Measurements from ENCODE around the gene UPK3BL1. TPM values are rescaled to one million over a fixed set of nuclear protein-coding genes. Genes with fewer than 3 reads are reported as not detected.
"Not testable (repeated sequence)": the region's sequence is repeated elsewhere in the genome, so short reads cannot be mapped to it uniquely, and the experiment has no call there.

The UPK3BL1 gene
- total RNA-seq, 2 donors from 2014 or later = 13.3 to 58.8 TPM

DNA sequence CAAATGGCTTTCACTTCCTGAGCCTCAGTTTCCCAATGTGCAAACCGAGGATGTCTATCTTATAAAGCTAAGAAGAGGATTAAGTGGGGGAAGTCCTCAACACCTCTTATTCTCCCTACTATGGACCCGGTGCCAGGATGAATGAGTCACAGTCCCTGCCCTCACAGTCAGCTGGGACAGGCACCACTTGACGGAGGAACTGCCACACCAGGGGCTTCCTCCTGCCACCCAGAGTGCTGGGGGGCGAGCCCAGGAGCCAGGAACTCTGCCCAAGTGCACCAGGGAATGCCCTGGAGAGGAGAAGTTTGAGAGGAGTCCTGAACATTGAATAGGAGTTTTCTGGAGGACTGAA is 28.3 kb downstream of the UPK3BL1 start:
- not testable (repeated sequence) for H3K27me3 Mint-ChIP-seq (ENCODE audit: low read depth); H3K27ac Mint-ChIP-seq; ATAC-seq (replicated peaks in 1 of 2); H3K9me3 Mint-ChIP-seq; H3K4me3 Mint-ChIP-seq; DNase-seq; H3K4me1 Mint-ChIP-seq (ENCODE audit: low read depth); H3K36me3 Mint-ChIP-seq (ENCODE audit: insufficient read depth in 2 of 2)

DNA sequence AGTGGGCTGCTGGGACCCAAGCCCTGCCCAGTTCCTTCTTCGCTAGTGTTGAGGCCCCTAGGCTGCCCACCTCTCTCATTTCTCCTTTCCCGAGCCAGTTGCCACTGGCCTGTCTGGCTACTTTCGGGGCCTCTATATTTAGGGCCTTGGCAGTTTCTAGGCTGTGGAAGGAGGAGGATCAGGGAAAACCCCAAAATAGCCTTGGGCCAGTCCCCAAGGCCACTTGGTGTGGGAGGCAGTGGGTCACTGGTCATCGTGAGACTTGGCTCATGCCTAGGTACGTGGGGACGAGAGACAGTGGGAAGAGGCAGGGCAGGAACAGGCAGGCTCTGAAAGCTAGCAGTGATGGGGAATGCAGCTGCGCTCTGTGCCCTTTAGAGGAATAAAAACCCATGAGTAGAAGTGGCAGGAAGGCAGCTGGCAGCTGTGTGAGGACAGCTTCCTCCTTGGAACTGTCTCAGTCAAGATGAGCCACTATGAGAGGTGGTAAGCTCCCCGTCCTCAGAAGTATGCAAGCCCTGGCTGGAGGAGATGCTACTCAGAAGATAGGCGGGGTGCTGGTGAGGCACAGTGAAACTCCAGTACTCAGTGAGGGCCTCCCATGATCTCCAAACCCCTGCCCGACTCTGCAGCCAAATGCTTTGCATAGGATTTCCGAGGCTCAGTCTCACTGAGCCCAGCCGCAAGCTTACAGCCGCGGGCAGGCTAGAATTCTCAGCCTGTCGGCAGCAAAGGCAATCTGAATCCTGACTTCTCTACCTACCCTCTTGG is 28.8 kb downstream of the UPK3BL1 start:
- not testable (repeated sequence) for H3K9me3 Mint-ChIP-seq; H3K4me1 Mint-ChIP-seq (ENCODE audit: low read depth); H3K36me3 Mint-ChIP-seq (ENCODE audit: insufficient read depth in 2 of 2); DNase-seq; ATAC-seq (replicated peaks in 1 of 2); H3K27me3 Mint-ChIP-seq (ENCODE audit: low read depth); H3K27ac Mint-ChIP-seq; H3K4me3 Mint-ChIP-seq

DNA sequence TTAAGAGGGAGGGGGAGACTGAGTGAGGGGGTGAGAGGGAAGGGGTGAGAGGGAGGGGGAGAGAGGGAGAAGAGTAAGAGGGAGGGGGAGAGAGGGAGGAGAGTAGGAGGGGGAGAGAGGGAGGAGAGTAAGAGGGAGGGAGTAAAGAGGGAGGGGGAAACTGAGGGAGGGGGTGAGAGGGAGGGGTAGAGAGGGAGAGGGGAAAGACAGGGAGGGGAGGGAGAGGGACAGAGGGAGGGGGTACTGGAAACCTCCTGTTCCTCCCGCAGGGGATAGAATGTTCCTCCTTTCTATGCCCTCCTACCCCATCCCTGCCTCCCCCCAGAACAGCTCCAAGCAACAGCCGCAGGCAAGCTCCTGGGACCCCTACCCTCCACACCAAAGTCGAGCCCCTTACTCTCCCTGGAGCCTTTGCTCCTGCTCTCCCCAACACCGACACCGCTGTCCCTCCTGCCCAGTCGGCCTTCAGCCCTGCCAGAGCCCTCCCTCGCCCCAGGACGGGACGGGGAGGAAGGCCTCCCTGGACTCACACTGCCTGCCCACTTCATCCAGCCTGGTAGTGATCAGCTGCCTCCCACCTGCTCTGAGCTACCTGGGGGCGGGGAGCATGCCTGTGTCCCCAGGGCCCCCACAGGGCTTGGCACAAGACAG is 30.8 kb downstream of the UPK3BL1 start:
- H3K9me3 Mint-ChIP-seq; H3K4me3 Mint-ChIP-seq; H3K27me3 Mint-ChIP-seq (ENCODE audit: low read depth); H3K27ac Mint-ChIP-seq; H3K36me3 Mint-ChIP-seq (ENCODE audit: insufficient read depth in 2 of 2); DNase-seq; H3K4me1 Mint-ChIP-seq (ENCODE audit: low read depth); ATAC-seq (replicated peaks in 1 of 2): not testable (repeated sequence)

DNA sequence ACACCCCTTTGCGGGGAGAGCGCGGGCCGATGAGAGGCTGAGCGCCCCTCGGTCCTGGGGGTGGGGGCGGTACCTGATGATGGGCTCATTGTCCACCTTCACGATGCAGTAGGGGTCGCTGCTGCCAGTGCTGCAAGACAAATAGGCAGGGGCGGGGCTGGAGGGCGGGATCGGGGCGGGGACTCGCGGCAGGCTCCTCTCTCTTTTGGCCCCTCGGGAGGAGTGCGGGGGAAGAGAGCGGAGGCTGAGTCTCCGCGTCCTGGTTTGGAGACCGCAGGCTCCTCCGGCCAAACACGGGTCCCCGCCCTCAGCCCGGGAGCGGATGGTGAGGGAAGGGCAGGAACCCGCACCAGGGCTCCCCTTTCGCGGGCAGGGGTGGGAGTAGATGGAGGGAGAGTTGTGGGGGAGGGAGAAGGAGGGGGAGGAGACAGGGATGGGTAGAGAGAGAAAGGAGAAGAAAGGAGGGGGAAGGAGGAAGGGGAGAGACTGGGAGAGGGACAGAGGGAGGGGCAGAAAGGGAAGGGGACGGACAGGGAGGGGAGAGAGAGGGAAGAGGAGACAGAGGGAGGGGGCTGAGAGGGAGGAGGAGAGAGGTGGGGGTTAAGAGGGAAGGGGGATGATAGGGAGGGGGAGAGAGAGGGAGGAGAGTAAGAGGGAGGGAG is 31.4 kb downstream of the UPK3BL1 start:
- not testable (repeated sequence) for H3K27me3 Mint-ChIP-seq (ENCODE audit: low read depth); H3K4me1 Mint-ChIP-seq (ENCODE audit: low read depth); H3K9me3 Mint-ChIP-seq; H3K36me3 Mint-ChIP-seq (ENCODE audit: insufficient read depth in 2 of 2); H3K4me3 Mint-ChIP-seq; H3K27ac Mint-ChIP-seq; DNase-seq
- ATAC-seq (replicated peaks in 1 of 2) = peak; percentile 76 to 78

DNA sequence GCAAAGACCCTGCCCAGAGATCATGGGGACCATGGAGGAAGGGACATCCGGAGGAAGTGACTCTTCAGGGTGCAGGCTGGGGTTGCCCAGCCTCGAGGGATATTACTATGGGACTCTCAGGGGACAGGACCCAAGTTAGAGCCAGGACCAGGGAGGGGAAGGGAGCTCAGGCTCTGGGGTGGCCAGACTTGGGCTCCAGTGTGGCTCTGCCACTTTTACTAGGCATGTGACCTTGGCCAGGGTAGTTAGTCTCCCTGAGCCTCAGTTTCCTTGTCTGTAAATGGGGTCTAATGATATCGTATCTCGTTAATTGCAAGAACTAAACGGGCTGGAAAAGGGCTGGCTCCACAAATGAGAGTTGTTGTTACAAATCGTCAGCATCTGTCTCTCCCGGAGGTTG is 32.1 kb downstream of the UPK3BL1 start:
- not testable (repeated sequence) for ATAC-seq (replicated peaks in 1 of 2); H3K27me3 Mint-ChIP-seq (ENCODE audit: low read depth); H3K27ac Mint-ChIP-seq; H3K9me3 Mint-ChIP-seq; H3K4me3 Mint-ChIP-seq; H3K4me1 Mint-ChIP-seq (ENCODE audit: low read depth); H3K36me3 Mint-ChIP-seq (ENCODE audit: insufficient read depth in 2 of 2); DNase-seq

DNA sequence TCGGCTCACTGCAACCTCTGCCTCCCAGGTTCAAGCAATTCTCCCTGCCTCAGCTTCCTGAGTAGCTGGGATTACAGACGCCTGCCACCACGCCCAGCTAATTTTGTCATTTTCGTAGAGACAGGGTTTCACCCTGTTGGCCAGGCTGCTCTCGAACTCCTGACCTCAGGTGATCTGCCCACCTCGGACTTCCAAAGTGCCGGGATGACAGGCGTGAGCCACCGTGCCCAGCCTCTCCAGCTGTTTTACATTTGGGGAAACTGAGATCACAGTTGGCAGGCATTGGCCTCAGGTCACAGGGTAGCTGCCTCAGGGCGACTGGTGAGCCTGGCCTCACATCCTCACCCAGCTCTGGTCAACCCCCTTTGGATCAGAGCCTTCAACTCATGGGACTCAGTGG is 32.9 kb downstream of the UPK3BL1 start:
- H3K36me3 Mint-ChIP-seq (ENCODE audit: insufficient read depth in 2 of 2); H3K27ac Mint-ChIP-seq; H3K4me3 Mint-ChIP-seq; ATAC-seq (replicated peaks in 1 of 2); H3K27me3 Mint-ChIP-seq (ENCODE audit: low read depth); H3K9me3 Mint-ChIP-seq; H3K4me1 Mint-ChIP-seq (ENCODE audit: low read depth); DNase-seq: not testable (repeated sequence)

GRCh38 chr7:102606848-102607247 is 35.7 kb downstream of the UPK3BL1 start:
- H3K4me1 Mint-ChIP-seq (ENCODE audit: low read depth) = not testable (repeated sequence)

GRCh38 chr7:102604431-102605145 is 38.0 kb downstream of the UPK3BL1 start:
- H3K27me3 Mint-ChIP-seq (ENCODE audit: low read depth); H3K27ac Mint-ChIP-seq; H3K4me3 Mint-ChIP-seq; ATAC-seq (replicated peaks in 1 of 2); H3K9me3 Mint-ChIP-seq; H3K36me3 Mint-ChIP-seq (ENCODE audit: insufficient read depth in 2 of 2); DNase-seq; H3K4me1 Mint-ChIP-seq (ENCODE audit: low read depth): not testable (repeated sequence)

More at GRCh38 chr7:102606848-102607247, 35.7 kb downstream of the UPK3BL1 start:
- not testable (repeated sequence) for H3K4me3 Mint-ChIP-seq; H3K9me3 Mint-ChIP-seq; H3K27me3 Mint-ChIP-seq (ENCODE audit: low read depth); ATAC-seq (replicated peaks in 1 of 2); H3K36me3 Mint-ChIP-seq (ENCODE audit: insufficient read depth in 2 of 2); H3K27ac Mint-ChIP-seq; DNase-seq

- H3K9me3 Mint-ChIP-seq; H3K4me3 Mint-ChIP-seq; H3K36me3 Mint-ChIP-seq (ENCODE audit: insufficient read depth in 2 of 2); H3K27me3 Mint-ChIP-seq (ENCODE audit: low read depth); H3K4me1 Mint-ChIP-seq (ENCODE audit: low read depth); H3K27ac Mint-ChIP-seq; DNase-seq: not testable (repeated sequence)
- peak in 1 of 2 donors; percentile 23 for ATAC-seq (replicated peaks in 1 of 2)
These were observed 40.3 kb downstream of the UPK3BL1 start for GRCh38 chr7:102602317-102602716.

GRCh38 chr7:102599699-102600098 is 42.9 kb downstream of the UPK3BL1 start:
- ATAC-seq (replicated peaks in 1 of 2); DNase-seq; H3K4me1 Mint-ChIP-seq (ENCODE audit: low read depth): not testable (repeated sequence)

DNA sequence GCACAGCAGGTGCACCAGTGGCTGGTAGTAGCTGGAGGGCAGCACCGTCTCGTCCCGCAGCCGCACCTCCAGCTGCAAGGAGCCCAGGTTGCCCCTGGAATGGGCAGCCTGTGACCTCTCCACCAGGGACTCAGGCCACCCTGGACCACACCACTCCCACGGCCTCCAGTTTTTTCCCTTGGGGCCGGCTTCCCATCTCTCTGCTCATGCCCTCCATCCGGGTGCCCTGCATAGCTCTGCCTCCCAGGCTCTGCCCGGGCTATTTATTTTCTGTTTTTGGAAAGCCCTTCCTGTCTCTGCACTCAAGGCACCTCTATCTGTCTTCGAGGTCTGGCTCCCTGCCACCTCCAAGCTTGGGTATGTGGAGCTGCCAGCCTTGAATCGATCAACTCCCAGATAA is 46.6 kb downstream of the UPK3BL1 start:
- H3K27me3 Mint-ChIP-seq (ENCODE audit: low read depth); DNase-seq; H3K4me3 Mint-ChIP-seq: not testable (repeated sequence)

More at GRCh38 chr7:102599699-102600098, 42.9 kb downstream of the UPK3BL1 start:
- not testable (repeated sequence) for H3K9me3 Mint-ChIP-seq; H3K27ac Mint-ChIP-seq; H3K36me3 Mint-ChIP-seq (ENCODE audit: insufficient read depth in 2 of 2); H3K27me3 Mint-ChIP-seq (ENCODE audit: low read depth); H3K4me3 Mint-ChIP-seq

GRCh38 chr7:102593637-102594334 is 48.8 kb downstream of the UPK3BL1 start:
- not testable (repeated sequence) for H3K9me3 Mint-ChIP-seq; DNase-seq; H3K27ac Mint-ChIP-seq; H3K4me1 Mint-ChIP-seq (ENCODE audit: low read depth); H3K36me3 Mint-ChIP-seq (ENCODE audit: insufficient read depth in 2 of 2); H3K27me3 Mint-ChIP-seq (ENCODE audit: low read depth); H3K4me3 Mint-ChIP-seq
- ATAC-seq (replicated peaks in 1 of 2) = peak; percentile 69 to 76

More for the DNA sequence above, 46.6 kb downstream of the UPK3BL1 start:
- not testable (repeated sequence) for H3K9me3 Mint-ChIP-seq; H3K36me3 Mint-ChIP-seq (ENCODE audit: insufficient read depth in 2 of 2); ATAC-seq (replicated peaks in 1 of 2); H3K4me1 Mint-ChIP-seq (ENCODE audit: low read depth); H3K27ac Mint-ChIP-seq
